GM12892 (cell line): ENCODE results near the gene SYT4.

Source experiments
- POLR2A ChIP-seq: IDR thresholded peaks from 2 replicates; pipeline ENCODE4 v1.6.1; 2011; ENCODE audit warnings: low read depth, low read length, control low read depth
- POLR2AphosphoS5 ChIP-seq: IDR thresholded peaks from 2 replicates; pipeline ENCODE4 v1.6.1; 2011; ENCODE audit warnings: low read depth, low read length, control low read depth

DNA sequence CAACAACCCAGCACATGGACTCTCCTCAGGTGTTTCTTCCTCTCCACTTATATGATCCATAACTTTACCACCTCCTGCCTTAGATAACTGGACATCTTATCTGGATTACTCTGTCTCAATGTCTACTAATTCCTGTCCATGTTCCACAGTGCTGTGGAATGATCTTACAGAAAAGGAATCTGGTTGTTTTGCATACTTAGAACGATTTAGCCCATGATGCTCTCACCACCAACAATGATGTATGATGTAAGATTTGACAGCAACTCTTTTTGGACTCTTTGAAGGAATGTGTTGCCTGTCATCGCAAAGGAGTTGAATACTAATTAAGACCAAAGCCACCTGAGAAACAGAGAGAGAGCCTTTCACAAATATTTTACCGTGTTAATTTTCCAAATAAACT lies 37.7 kb upstream of the SYT4 start:
- no peak for TF ChIP-seq POLR2A
- no peak for TF ChIP-seq POLR2AphosphoS5
